Stimulated activated CD4-positive, alpha-beta T cell treated with anti-CD3 and anti-CD28 coated beads, Interleukin-4, amount 100 ng/mL, for 1 hour (primary cell): Measurements from ENCODE around the gene PROZ.
"Not testable (repeated sequence)": the region's sequence is repeated elsewhere in the genome, so short reads cannot be mapped to it uniquely, and the experiment has no call there.

ENCODE experiments used
- DNase-seq: peaks from one replicate; pipeline ENCODE4 v3.0.0-alpha.2; 2020

PROZ gene

GRCh38 chr13:113157929-113158747 lies at the start of gene PROZ:
TSS of gene PROZ (plus strand) at chr13:113158648. CDS start at chr13:113158661, 13 bp downstream.
- DNase-seq: no peak

GRCh38 chr13:113109151-113110047 lies 49.0 kb upstream of the PROZ start:
- no peak for DNase-seq

GRCh38 chr13:113110048-113110851 lies 48.2 kb upstream of the PROZ start:
- peak; percentile 49 for DNase-seq

- DNase-seq: no peak
Observed at GRCh38 chr13:113110852-113111315, 47.6 kb upstream of the PROZ start.

- not testable (repeated sequence) for DNase-seq
Observed at GRCh38 chr13:113111821-113112220, 46.6 kb upstream of the PROZ start.

- DNase-seq: not testable (repeated sequence)
Observed at GRCh38 chr13:113112475-113112874, 46.0 kb upstream of the PROZ start.

GRCh38 chr13:113112893-113113845 lies 45.3 kb upstream of the PROZ start:
- no peak for DNase-seq

- DNase-seq: no peak
Observed at GRCh38 chr13:113113846-113114271, 44.6 kb upstream of the PROZ start.

GRCh38 chr13:113114511-113115362 lies 43.7 kb upstream of the PROZ start:
- DNase-seq: no peak

GRCh38 chr13:113115363-113116205 lies 42.9 kb upstream of the PROZ start:
- no peak for DNase-seq

- no peak for DNase-seq
Observed at GRCh38 chr13:113116206-113116800, 42.1 kb upstream of the PROZ start.

- no peak for DNase-seq
Observed at GRCh38 chr13:113116871-113117271, 41.6 kb upstream of the PROZ start.

- no peak for DNase-seq
Observed at GRCh38 chr13:113117335-113117872, 41.0 kb upstream of the PROZ start.

GRCh38 chr13:113117911-113118260 lies 40.6 kb upstream of the PROZ start:
- DNase-seq: no peak

- no peak for DNase-seq
Observed at GRCh38 chr13:113118261-113119021, 40.0 kb upstream of the PROZ start.

GRCh38 chr13:113119166-113119821 lies 39.2 kb upstream of the PROZ start:
- DNase-seq: no peak

- no peak for DNase-seq
Observed at GRCh38 chr13:113119822-113120189, 38.6 kb upstream of the PROZ start.
